GM23338 (cell line): ENCODE results near the gene AEBP2. TPM values are rescaled to one million over a fixed set of nuclear protein-coding genes. Genes with fewer than 3 reads are reported as not detected.

ENCODE experiments used
- ATAC-seq: fragments of 200-7000 bp; cut with Tn5 transposase; 3 replicates; pipeline ENCODE4 v1.9.1; 2020
- DNase-seq: peaks from one replicate; pipeline ENCODE4 v3.0.0-alpha.2; 2015; ENCODE audit warnings: low spot score
- H2AFZ ChIP-seq: fragments of 200-600 bp; sonication (generic); 2 replicates; pipeline ENCODE4 v1.8.0; 2016; ENCODE audit warnings: antibody characterized with exemption, mild to moderate bottlenecking, moderate library complexity
- H3F3A ChIP-seq: fragments of 200-600 bp; sonication (generic); replicated peaks from 2 replicates; pipeline ENCODE4 v1.8.0; 2017; ENCODE audit warnings: antibody characterized with exemption, mixed run types, low read depth
- H3K27ac ChIP-seq: fragments of 200-600 bp; sonication (generic); 2 replicates; pipeline ENCODE4 v1.6.1; 2016; ENCODE audit warnings: low read depth
- H3K27me3 ChIP-seq: fragments of 200-600 bp; sonication (generic); 2 replicates; pipeline ENCODE4 v1.8.0; 2016; ENCODE audit warnings: mild to moderate bottlenecking, mixed run types, moderate library complexity; ENCODE audit not compliant: insufficient read depth
- H3K36me3 ChIP-seq: fragments of 200-600 bp; sonication (generic); 2 replicates; pipeline ENCODE4 v1.8.0; 2016; ENCODE audit warnings: mild to moderate bottlenecking; ENCODE audit not compliant: insufficient read depth
- H3K4me1 ChIP-seq: fragments of 200-600 bp; sonication (generic); 2 replicates; pipeline ENCODE4 v1.8.0; 2016; ENCODE audit warnings: mild to moderate bottlenecking, moderate library complexity; ENCODE audit not compliant: insufficient read depth
- H3K4me2 ChIP-seq: fragments of 200-600 bp; sonication (generic); 2 replicates; pipeline ENCODE4 v1.7.1; 2017; ENCODE audit warnings: mixed run types
- H3K4me3 ChIP-seq: fragments of 200-600 bp; sonication (generic); 2 replicates; pipeline ENCODE4 v1.6.1; 2016; ENCODE audit warnings: mixed run types
- H3K79me2 ChIP-seq: fragments of 200-600 bp; sonication (generic); replicated peaks from 2 replicates; pipeline ENCODE4 v1.8.0; 2017; ENCODE audit warnings: mild to moderate bottlenecking; ENCODE audit not compliant: insufficient read depth
- H3K9me2 ChIP-seq: fragments of 200-600 bp; sonication (generic); 2 replicates; pipeline ENCODE4 v1.8.0; 2017; ENCODE audit not compliant: insufficient read depth
- H4K20me1 ChIP-seq: fragments of 200-600 bp; sonication (generic); replicated peaks from 2 replicates; pipeline ENCODE4 v1.8.0; 2017; ENCODE audit warnings: mild to moderate bottlenecking; ENCODE audit not compliant: insufficient read depth
- H3K27ac Mint-ChIP-seq: 2 replicates; pipeline ENCODE4 v1.8.0; 2020; ENCODE audit warnings: inconsistent platforms, mild to moderate bottlenecking, moderate library complexity, mixed read lengths
- H3K27me3 Mint-ChIP-seq: 3 replicates; pipeline ENCODE4 v1.8.0; 2022; ENCODE audit warnings: low read depth, mild to moderate bottlenecking, moderate library complexity, mixed read lengths, inconsistent platforms; ENCODE audit not compliant: insufficient read depth, poor library complexity
- H3K36me3 Mint-ChIP-seq: 3 replicates; pipeline ENCODE4 v1.8.0; 2021; ENCODE audit warnings: low read depth, mild to moderate bottlenecking, inconsistent platforms, moderate library complexity, mixed read lengths
- H3K4me1 Mint-ChIP-seq: 3 replicates; pipeline ENCODE4 v1.8.0; 2020; ENCODE audit warnings: mild to moderate bottlenecking, inconsistent platforms, mixed read lengths
- H3K4me3 Mint-ChIP-seq: 3 replicates; pipeline ENCODE4 v1.8.0; 2021; ENCODE audit warnings: moderate library complexity, mild to moderate bottlenecking, inconsistent platforms, mixed read lengths
- H3K9me3 Mint-ChIP-seq: 3 replicates; pipeline ENCODE4 v1.8.0; 2020; ENCODE audit warnings: moderate library complexity, mild to moderate bottlenecking, inconsistent platforms, mixed read lengths
- CREB1 ChIP-seq: fragments of 250-450 bp; sonication (Bioruptor Pico); IDR thresholded peaks from 2 replicates; pipeline ENCODE4 v1.5.0; 2020; ENCODE audit warnings: low read depth, mild to moderate bottlenecking, moderate library complexity
- CTCF ChIP-seq, 2 experiments: fragments of 200-600 bp in 1 of 2; sonication (generic) in 1 of 2; conservative IDR thresholded peaks; 2 replicates each; pipeline versions ENCODE4 v1.5.1 to v1.6.1; 2016 to 2017; ENCODE audit warnings: antibody characterized with exemption in 2 of 2, low read depth in 2 of 2, mild to moderate bottlenecking in 2 of 2, moderate library complexity in 1 of 2
- EZH2 ChIP-seq: fragments of 200-600 bp; sonication (generic); IDR thresholded peaks from one replicate; pipeline ENCODE4 v1.8.0; 2017; ENCODE audit warnings: antibody characterized with exemption, mild to moderate bottlenecking, low read depth; ENCODE audit not compliant: unreplicated experiment
- JUNB ChIP-seq: IDR thresholded peaks from one replicate; pipeline ENCODE4 v1.6.1; 2016; ENCODE audit warnings: antibody characterized with exemption; ENCODE audit not compliant: unreplicated experiment
- POLR2AphosphoS5 ChIP-seq: IDR thresholded peaks from 2 replicates; pipeline ENCODE4 v1.6.1; 2016; ENCODE audit warnings: antibody characterized with exemption, low read depth
- STAT1 ChIP-seq: IDR thresholded peaks from one replicate; pipeline ENCODE4 v1.6.1; 2016; ENCODE audit warnings: antibody characterized with exemption; ENCODE audit not compliant: unreplicated experiment
- ZNF114 ChIP-seq: fragments of 250-450 bp; sonication (Bioruptor Pico); IDR thresholded peaks from 2 replicates; pipeline ENCODE4 v1.5.0; 2020; ENCODE audit warnings: mild to moderate bottlenecking, moderate library complexity
- polyA plus RNA-seq: library from polyadenylated mRNA; unstranded; fragments of >200 nt; fragmentation: Nextera tagmentation; extraction: Ambion mirVana; gene quantifications from 2 replicates; pipeline ENCODE4 v1.2.1, GENCODE V29; 2016
- total RNA-seq: library from RNA; depleted of rRNA; stranded (reverse); fragments of >200 nt; shearing (Covaris generic); gene quantifications from 2 replicates; pipeline ENCODE4 v1.2.3, GENCODE V29; 2014
- TF ChIP-seq, protein P1 (sequence below): fragments of 250-450 bp; sonication (Bioruptor Pico); IDR thresholded peaks from 2 replicates; pipeline ENCODE4 v1.5.0; 2020; ENCODE audit warnings: mild to moderate bottlenecking, moderate library complexity

Gene AEBP2
- total and polyA plus RNA-seq, 2 experiments from 2014 or later: 39.3 to 48.1 TPM

- TF ChIP-seq, protein P1, sequence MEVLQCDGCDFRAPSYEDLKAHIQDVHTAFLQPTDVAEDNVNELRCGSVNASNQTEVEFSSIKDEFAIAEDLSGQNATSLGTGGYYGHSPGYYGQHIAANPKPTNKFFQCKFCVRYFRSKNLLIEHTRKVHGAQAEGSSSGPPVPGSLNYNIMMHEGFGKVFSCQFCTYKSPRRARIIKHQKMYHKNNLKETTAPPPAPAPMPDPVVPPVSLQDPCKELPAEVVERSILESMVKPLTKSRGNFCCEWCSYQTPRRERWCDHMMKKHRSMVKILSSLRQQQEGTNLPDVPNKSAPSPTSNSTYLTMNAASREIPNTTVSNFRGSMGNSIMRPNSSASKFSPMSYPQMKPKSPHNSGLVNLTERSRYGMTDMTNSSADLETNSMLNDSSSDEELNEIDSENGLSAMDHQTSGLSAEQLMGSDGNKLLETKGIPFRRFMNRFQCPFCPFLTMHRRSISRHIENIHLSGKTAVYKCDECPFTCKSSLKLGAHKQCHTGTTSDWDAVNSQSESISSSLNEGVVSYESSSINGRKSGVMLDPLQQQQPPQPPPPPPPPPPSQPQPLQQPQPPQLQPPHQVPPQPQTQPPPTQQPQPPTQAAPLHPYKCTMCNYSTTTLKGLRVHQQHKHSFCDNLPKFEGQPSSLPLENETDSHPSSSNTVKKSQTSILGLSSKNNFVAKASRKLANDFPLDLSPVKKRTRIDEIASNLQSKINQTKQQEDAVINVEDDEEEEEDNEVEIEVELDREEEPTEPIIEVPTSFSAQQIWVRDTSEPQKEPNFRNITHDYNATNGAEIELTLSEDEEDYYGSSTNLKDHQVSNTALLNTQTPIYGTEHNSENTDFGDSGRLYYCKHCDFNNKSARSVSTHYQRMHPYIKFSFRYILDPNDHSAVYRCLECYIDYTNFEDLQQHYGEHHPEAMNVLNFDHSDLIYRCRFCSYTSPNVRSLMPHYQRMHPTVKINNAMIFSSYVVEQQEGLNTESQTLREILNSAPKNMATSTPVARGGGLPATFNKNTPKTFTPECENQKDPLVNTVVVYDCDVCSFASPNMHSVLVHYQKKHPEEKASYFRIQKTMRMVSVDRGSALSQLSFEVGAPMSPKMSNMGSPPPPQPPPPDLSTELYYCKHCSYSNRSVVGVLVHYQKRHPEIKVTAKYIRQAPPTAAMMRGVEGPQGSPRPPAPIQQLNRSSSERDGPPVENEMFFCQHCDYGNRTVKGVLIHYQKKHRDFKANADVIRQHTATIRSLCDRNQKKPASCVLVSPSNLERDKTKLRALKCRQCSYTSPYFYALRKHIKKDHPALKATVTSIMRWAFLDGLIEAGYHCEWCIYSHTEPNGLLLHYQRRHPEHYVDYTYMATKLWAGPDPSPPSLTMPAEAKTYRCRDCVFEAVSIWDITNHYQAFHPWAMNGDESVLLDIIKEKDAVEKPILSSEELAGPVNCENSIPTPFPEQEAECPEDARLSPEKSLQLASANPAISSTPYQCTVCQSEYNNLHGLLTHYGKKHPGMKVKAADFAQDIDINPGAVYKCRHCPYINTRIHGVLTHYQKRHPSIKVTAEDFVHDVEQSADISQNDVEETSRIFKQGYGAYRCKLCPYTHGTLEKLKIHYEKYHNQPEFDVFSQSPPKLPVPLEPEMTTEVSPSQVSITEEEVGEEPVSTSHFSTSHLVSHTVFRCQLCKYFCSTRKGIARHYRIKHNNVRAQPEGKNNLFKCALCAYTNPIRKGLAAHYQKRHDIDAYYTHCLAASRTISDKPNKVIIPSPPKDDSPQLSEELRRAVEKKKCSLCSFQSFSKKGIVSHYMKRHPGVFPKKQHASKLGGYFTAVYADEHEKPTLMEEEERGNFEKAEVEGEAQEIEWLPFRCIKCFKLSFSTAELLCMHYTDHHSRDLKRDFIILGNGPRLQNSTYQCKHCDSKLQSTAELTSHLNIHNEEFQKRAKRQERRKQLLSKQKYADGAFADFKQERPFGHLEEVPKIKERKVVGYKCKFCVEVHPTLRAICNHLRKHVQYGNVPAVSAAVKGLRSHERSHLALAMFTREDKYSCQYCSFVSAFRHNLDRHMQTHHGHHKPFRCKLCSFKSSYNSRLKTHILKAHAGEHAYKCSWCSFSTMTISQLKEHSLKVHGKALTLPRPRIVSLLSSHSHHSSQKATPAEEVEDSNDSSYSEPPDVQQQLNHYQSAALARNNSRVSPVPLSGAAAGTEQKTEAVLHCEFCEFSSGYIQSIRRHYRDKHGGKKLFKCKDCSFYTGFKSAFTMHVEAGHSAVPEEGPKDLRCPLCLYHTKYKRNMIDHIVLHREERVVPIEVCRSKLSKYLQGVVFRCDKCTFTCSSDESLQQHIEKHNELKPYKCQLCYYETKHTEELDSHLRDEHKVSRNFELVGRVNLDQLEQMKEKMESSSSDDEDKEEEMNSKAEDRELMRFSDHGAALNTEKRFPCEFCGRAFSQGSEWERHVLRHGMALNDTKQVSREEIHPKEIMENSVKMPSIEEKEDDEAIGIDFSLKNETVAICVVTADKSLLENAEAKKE (CRISPR knock-in tag): no peak
- TF ChIP-seq POLR2AphosphoS5: no peak
- TF ChIP-seq ZNF114: no peak
- TF ChIP-seq CREB1: no peak
These were observed 29.9 kb upstream of the AEBP2 start (continued) for GRCh38 chr12:19409376-19409775.

GRCh38 chr12:19410211-19410610, 29.1 kb upstream of the AEBP2 start:
- H3K36me3 Mint-ChIP-seq: no peaks in the 10 kb centered on the region; the same call in 2 of the 3 replicates
- H3K9me3 Mint-ChIP-seq: peaks cover 7% of the 10 kb centered on the region; the same call in 2 of the 3 replicates
- DNase-seq: peak; percentile 26
- H3K27ac Mint-ChIP-seq: no peak overlapping the region; the same call in 1 of the 2 replicates
- TF ChIP-seq CTCF (conservative IDR thresholded peaks at IDR 0.05; ENCODE audit: low read depth in 2 of 2) (no peak), POLR2AphosphoS5 (no peak), EZH2 (no peak), STAT1 (no peak), JUNB (no peak)
- TF ChIP-seq, protein P1 (CRISPR knock-in tag): no peak
- peaks cover 4% of the 10 kb centered on the region for H3F3A ChIP-seq
- H3K4me3 ChIP-seq: peak overlapping the region; percentile 35
- peaks cover 30% of the 10 kb centered on the region for H3K4me1 ChIP-seq
- no peaks in the 10 kb centered on the region for H3K27me3 ChIP-seq
- peaks cover 2% of the 10 kb centered on the region for H3K27me3 Mint-ChIP-seq
- no peaks in the 10 kb centered on the region for H4K20me1 ChIP-seq
- no peaks in the 10 kb centered on the region for H3K79me2 ChIP-seq
- ATAC-seq: peak; percentile 35
- peak overlapping the region; percentile 19; the same call in 1 of the 3 replicates for H3K4me3 Mint-ChIP-seq
- H2AFZ ChIP-seq: peak overlapping the region; percentile 1; the same call in 1 of the 2 replicates
- H3K9me2 ChIP-seq: no peaks in the 10 kb centered on the region; the same call in 1 of the 2 replicates
- peak overlapping the region; percentile 79 for H3K27ac ChIP-seq
- peaks cover 33% of the 10 kb centered on the region for H3K4me1 Mint-ChIP-seq
- peak overlapping the region; percentile 68 for H3K4me2 ChIP-seq
- no peaks in the 10 kb centered on the region for H3K36me3 ChIP-seq
